PC-3 (cell line): ENCODE data around the gene RGS17. TPM values are rescaled to one million over a fixed set of nuclear protein-coding genes. Genes with fewer than 3 reads are reported as not detected.
"Not testable (repeated sequence)": the region's sequence is repeated elsewhere in the genome, so short reads cannot be mapped to it uniquely, and the experiment has no call there.

Experiments used
- ATAC-seq: fragments of 200-7000 bp; cut with Tn5 transposase; 2 replicates; pipeline ENCODE4 v1.9.1; 2020; ENCODE audit warnings: mild to moderate bottlenecking, moderate library complexity
- BruUV-seq: library from RNA; stranded (reverse); fragments of 400-500 nt; replicated peaks from 2 replicates; lab custom pipeline; 2021; lab: Mats Ljungman, UMichigan
- CTCF ChIA-PET: fragments of 300-600 bp; sonication (Branson Sonifier 250); formaldehyde crosslinking; loops from one replicate; lab custom pipeline; 2022; ENCODE audit warnings: antibody characterized with exemption; lab: Charles Lee
- POLR2A ChIA-PET: fragments of 300-600 bp; sonication (Branson Sonifier 250); formaldehyde crosslinking; loops from one replicate; lab custom pipeline; 2022; ENCODE audit warnings: antibody characterized with exemption; ENCODE audit not compliant: unreplicated experiment; lab: Charles Lee
- DNase-seq: peaks from one replicate; pipeline ENCODE4 v3.0.0-alpha.2; 2015
- H2AFZ ChIP-seq: fragments of 300-600 bp; sonication (generic); 2 replicates; pipeline ENCODE4 v1.6.0; 2016; ENCODE audit warnings: antibody characterized with exemption, low read length
- H3F3A ChIP-seq: fragments of 300-600 bp; sonication (generic); one replicate; pipeline ENCODE4 v1.6.0; 2017; ENCODE audit warnings: antibody characterized with exemption, low read length, control low read depth, mild to moderate bottlenecking; ENCODE audit not compliant: unreplicated experiment
- H3K27ac ChIP-seq: fragments of 300-600 bp; sonication (generic); 2 replicates; pipeline ENCODE4 v1.5.1; 2016; ENCODE audit warnings: mild to moderate bottlenecking, low read length
- H3K27me3 ChIP-seq: fragments of 300-600 bp; sonication (generic); 2 replicates; pipeline ENCODE4 v1.6.1; 2016; ENCODE audit warnings: low read length, mixed read lengths
- H3K36me3 ChIP-seq: fragments of 300-600 bp; sonication (generic); 2 replicates; pipeline ENCODE4 v1.6.1; 2016; ENCODE audit warnings: low read depth, mixed run types, low read length, mixed read lengths
- H3K4me1 ChIP-seq: fragments of 300-600 bp; sonication (generic); 2 replicates; pipeline ENCODE4 v1.5.1; 2016; ENCODE audit warnings: low read length; ENCODE audit not compliant: insufficient read depth
- H3K4me2 ChIP-seq: fragments of 300-600 bp; sonication (generic); 2 replicates; pipeline ENCODE4 v1.6.0; 2016; ENCODE audit warnings: low read length
- H3K4me3 ChIP-seq: fragments of 300-600 bp; sonication (generic); 2 replicates; pipeline ENCODE4 v1.5.1; 2016; ENCODE audit warnings: mild to moderate bottlenecking, low read length, mixed read lengths
- H3K79me2 ChIP-seq: fragments of 300-600 bp; sonication (generic); 2 replicates; pipeline ENCODE4 v1.6.1; 2017; ENCODE audit warnings: low read length, mixed read lengths
- H3K9ac ChIP-seq: fragments of 300-600 bp; sonication (generic); 2 replicates; pipeline ENCODE4 v1.6.0; 2016; ENCODE audit warnings: mild to moderate bottlenecking, low read length
- H3K9me2 ChIP-seq: fragments of 300-600 bp; sonication (generic); replicated peaks from 2 replicates; pipeline ENCODE4 v1.6.1; 2016; ENCODE audit warnings: mixed run types, low read length, mixed read lengths
- H3K9me3 ChIP-seq: fragments of 300-600 bp; sonication (generic); 2 replicates; pipeline ENCODE4 v1.6.1; 2016; ENCODE audit warnings: low read length, mixed read lengths
- H4K20me1 ChIP-seq: fragments of 300-600 bp; sonication (generic); 2 replicates; pipeline ENCODE4 v1.6.1; 2016; ENCODE audit warnings: low read length, mixed read lengths
- CTCF ChIP-seq: fragments of 300-600 bp; sonication (generic); conservative IDR thresholded peaks from 2 replicates; pipeline ENCODE4 v1.5.1; 2017; ENCODE audit warnings: antibody characterized with exemption, low read depth, mild to moderate bottlenecking, low read length
- EZH2 ChIP-seq: fragments of 300-600 bp; sonication (generic); IDR thresholded peaks from one replicate; pipeline ENCODE4 v1.6.1; 2017; ENCODE audit warnings: antibody characterized with exemption, mild to moderate bottlenecking, low read length; ENCODE audit not compliant: unreplicated experiment
- EZH2phosphoT487 ChIP-seq: fragments of 300-600 bp; sonication (generic); IDR thresholded peaks from 2 replicates; pipeline ENCODE4 v1.6.1; 2018; ENCODE audit warnings: mild to moderate bottlenecking, antibody characterized with exemption, low read length, borderline replicate concordance
- intact Hi-C: fragments of 100-400 bp; cut with micrococcal nuclease; formaldehyde crosslinking; loops from 2 replicates; pipeline ENCODE4 v1.9.0; 2023
- total RNA-seq: library from RNA; depleted of rRNA; stranded (reverse); fragments of >200 nt; gene quantifications from 2 replicates; pipeline ENCODE4 v1.2.3, GENCODE V29; 2014

The RGS17 gene
- total RNA-seq, 1 experiment from 2014 or later: 1.4 TPM

GRCh38 chr6:153140299-153140698, 9.2 kb upstream of the RGS17 start:
- H4K20me1 ChIP-seq: no peaks in the 10 kb centered on the region
- no peaks in the 10 kb centered on the region for H3K4me1 ChIP-seq
- no peaks in the 10 kb centered on the region for H3K9me3 ChIP-seq
- H3K27me3 ChIP-seq: no peaks in the 10 kb centered on the region
- H3K4me2 ChIP-seq: no peak overlapping the region
- no TSS peak for BruUV-seq
- H3F3A ChIP-seq: no peaks in the 10 kb centered on the region
- POLR2A ChIA-PET: no interaction called here
- TF ChIP-seq EZH2phosphoT487 (no peak), CTCF (no peak), EZH2 (no peak)
- H3K9me2 ChIP-seq: no peaks in the 10 kb centered on the region
- no peak overlapping the region for H2AFZ ChIP-seq
- CTCF ChIA-PET: no interaction called here
- intact Hi-C loops: no loop called here
- ATAC-seq (no peak), DNase-seq (no peak)
- no peak overlapping the region for H3K27ac ChIP-seq
- no peak overlapping the region for H3K4me3 ChIP-seq
- H3K9ac ChIP-seq: no peak overlapping the region
- no peaks in the 10 kb centered on the region for H3K36me3 ChIP-seq
- no peaks in the 10 kb centered on the region for H3K79me2 ChIP-seq

DNA sequence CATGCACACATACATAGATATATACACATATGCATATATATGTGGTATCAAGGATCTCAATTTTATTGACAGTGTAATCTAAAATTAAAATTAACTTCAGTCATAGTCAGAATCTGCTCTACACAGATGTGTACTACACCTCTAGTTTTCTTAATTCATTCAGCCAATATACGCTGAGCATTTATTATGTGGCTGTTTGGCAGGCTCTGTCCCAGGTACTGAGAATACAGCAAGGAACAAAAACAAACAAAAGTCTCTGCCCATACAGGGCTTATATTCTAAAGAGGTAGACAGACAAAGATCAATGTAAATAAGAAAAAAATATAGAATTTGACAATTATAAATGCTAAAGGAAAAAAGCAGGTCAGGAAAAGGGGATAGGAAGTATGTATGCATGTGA, 7.8 kb upstream of the RGS17 start:
- Histone ChIP-seq H3K4me3 (no peak overlapping the region), H3K79me2 (no peaks in the 10 kb centered on the region), H3K9ac (no peak overlapping the region), H3K27ac (no peak overlapping the region), H3K4me2 (no peak overlapping the region), H3K9me3 (no peaks in the 10 kb centered on the region), H3K36me3 (no peaks in the 10 kb centered on the region), H2AFZ (no peak overlapping the region), H3K27me3 (no peaks in the 10 kb centered on the region), H3K4me1 (no peaks in the 10 kb centered on the region), H4K20me1 (no peaks in the 10 kb centered on the region), H3K9me2 (no peaks in the 10 kb centered on the region), H3F3A (no peaks in the 10 kb centered on the region)
- ATAC-seq: no peak
- POLR2A ChIA-PET: no interaction called here
- TF ChIP-seq CTCF: no peak
- TF ChIP-seq EZH2: no peak
- no peak for TF ChIP-seq EZH2phosphoT487
- DNase-seq: no peak
- CTCF ChIA-PET: no interaction called here
- intact Hi-C loops: no loop called here
- no TSS peak for BruUV-seq

DNA sequence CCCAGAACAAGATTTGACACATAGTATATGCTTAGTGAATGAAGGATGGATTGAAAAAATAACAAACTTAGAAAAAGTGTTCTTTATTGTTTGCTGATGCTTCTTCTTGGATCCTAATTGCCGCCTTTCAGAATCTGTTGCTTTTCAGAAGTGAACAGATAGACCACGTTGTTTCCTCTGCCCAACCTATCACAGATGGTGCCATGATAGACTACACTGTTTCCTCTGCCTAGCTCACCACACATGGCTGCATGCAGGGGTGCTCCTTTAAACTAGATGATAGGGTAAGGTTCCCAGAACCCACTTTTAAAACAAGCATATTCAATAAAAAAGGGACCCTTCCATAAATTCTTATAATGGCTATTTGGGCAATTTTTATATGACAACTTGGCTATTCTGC, 4.6 kb upstream of the RGS17 start:
- Histone ChIP-seq H3K4me3 (no peak overlapping the region), H3F3A (no peaks in the 10 kb centered on the region), H3K79me2 (no peaks in the 10 kb centered on the region), H3K9ac (no peak overlapping the region), H3K27me3 (no peaks in the 10 kb centered on the region), H3K4me2 (no peak overlapping the region), H2AFZ (no peak overlapping the region), H3K36me3 (no peaks in the 10 kb centered on the region), H4K20me1 (no peaks in the 10 kb centered on the region), H3K9me2 (no peaks in the 10 kb centered on the region), H3K27ac (no peak overlapping the region), H3K4me1 (no peaks in the 10 kb centered on the region; the same call in 1 of the 2 replicates), H3K9me3 (no peaks in the 10 kb centered on the region)
- DNase-seq (no peak), ATAC-seq (no peak)
- POLR2A ChIA-PET: no interaction called here
- no peak for TF ChIP-seq EZH2phosphoT487
- no peak for TF ChIP-seq CTCF
- no peak for TF ChIP-seq EZH2
- CTCF ChIA-PET: no interaction called here
- intact Hi-C loops: no loop called here
- BruUV-seq: no TSS peak

DNA sequence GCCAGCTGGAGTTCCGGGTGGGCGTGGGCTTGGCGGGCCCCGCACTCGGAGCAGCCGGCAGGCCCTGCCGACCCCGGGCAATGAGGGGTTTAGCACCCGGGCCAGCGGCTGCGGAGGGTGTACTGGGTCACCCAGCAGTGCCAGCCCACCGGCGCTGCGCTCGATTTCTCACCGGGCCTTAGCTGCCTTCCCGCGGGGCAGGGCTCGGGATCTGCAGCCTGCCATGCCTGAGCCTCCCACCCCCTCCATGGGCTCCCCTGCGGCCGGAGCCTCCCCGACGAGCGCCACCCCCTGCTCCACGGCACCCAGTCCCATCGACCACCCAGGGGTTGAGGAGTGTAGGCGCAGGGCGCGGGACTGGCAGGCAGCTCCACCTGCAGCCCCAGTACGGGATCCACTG, 2.6 kb upstream of the RGS17 start:
- BruUV-seq, H3K9me3 ChIP-seq, H3K36me3 ChIP-seq, ATAC-seq, H3K4me3 ChIP-seq, H3K9me2 ChIP-seq, H3K4me1 ChIP-seq, CTCF ChIA-PET, H3K27ac ChIP-seq, H3K79me2 ChIP-seq, POLR2A ChIA-PET, H4K20me1 ChIP-seq, H3K4me2 ChIP-seq, H3K9ac ChIP-seq, DNase-seq, H2AFZ ChIP-seq, H3K27me3 ChIP-seq, intact Hi-C loops, H3F3A ChIP-seq: not testable (repeated sequence)
